ENCODE measurements around the gene GBX1. TPM values are rescaled to one million over a fixed set of nuclear protein-coding genes. Genes with fewer than 3 reads are reported as not detected.

Gene GBX1
- total and polyA plus RNA-seq, 2 donors (not counting 3 experiments of a cell fraction or from before 2014, with no cell fraction given): not detected

DNA sequence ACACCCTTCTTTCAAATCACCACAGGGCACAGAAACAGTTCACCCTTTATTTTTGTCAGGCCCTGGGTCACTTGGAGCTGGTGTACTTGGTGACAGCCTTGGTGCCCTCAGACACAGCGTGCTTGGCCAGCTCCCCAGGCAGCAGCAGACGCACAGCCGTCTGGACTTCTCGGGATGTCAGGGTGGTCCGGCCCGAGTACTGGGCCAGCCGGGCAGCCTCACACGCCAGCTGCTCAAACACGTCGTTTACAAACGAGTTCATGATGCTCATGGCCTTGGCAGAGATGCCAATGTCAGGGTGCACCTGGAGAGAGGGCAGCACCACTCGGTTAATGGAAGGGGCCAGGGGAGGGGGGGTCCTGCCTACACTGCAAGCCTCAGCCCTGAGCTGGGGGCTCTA, 40.3 kb upstream of the GBX1 start:
- no peaks in the 10 kb centered on the region for H3K4me1 ChIP-seq (ENCODE audit: control insufficient read depth, extremely low read depth, insufficient read depth, low read length)
- dilution Hi-C loops (cut with MboI; ENCODE audit: extremely low pct_ligation_motif_present, low sequenced_read_pairs) (no loop called here), intact Hi-C loops (cut with micrococcal nuclease) (no loop called here)
- H3K79me2 ChIP-seq (ENCODE audit: control insufficient read depth, insufficient read depth, low read length): no peaks in the 10 kb centered on the region
- H3K9ac ChIP-seq (replicated peaks; ENCODE audit: extremely low read depth, insufficient read depth, low read length): no peak overlapping the region
- POLR2A ChIA-PET: interaction anchor here (2.5 kb wide), 1 partner anchor 19 kb away, joined by 5 read pairs; the partner anchor contains the start of gene ABCF2
- DNase-seq (ENCODE audit: low read depth, low spot score) (no peak), FAIRE-seq (no peak)
- peaks cover 2 to 7% of the 10 kb centered on the region in 2 experiments for H3K27me3 ChIP-seq (ENCODE audit: control insufficient read depth in 2 of 2, insufficient read depth in 2 of 2, low read length in 2 of 2)
- no peaks in the 10 kb centered on the region for H4K20me1 ChIP-seq (replicated peaks; ENCODE audit: control insufficient read depth, extremely low read depth, insufficient read depth, low read length)
- H3K4me3 ChIP-seq (replicated peaks in 1 of 3; ENCODE audit: insufficient read depth in 1 of 3, low read depth in 1 of 3, low read length in 3 of 3): no peak overlapping the region
- no peaks in the 10 kb centered on the region for H3K9me3 ChIP-seq (replicated peaks; ENCODE audit: control insufficient read depth, insufficient read depth, low read length)
- H3K36me3 ChIP-seq (ENCODE audit: control insufficient read depth in 2 of 2, extremely low read depth in 1 of 2, insufficient read depth in 2 of 2, low read length in 2 of 2): no peaks in the 10 kb centered on the region
- no TSS peak for BruUV-seq (replicated peaks)
- CTCF ChIA-PET: no interaction called here
- TF ChIP-seq JUN (IDR thresholded peaks at IDR 0.05; ENCODE audit: borderline replicate concordance, insufficient read depth, insufficient read length, low read depth) (no peak), FOS (IDR thresholded peaks at IDR 0.05; ENCODE audit: borderline replicate concordance, insufficient read depth, low read length) (no peak), CTCF (IDR thresholded peaks at IDR 0.05; ENCODE audit: extremely low read depth in 1 of 2, insufficient read depth in 1 of 2, low read depth in 1 of 2, low read length in 2 of 2) (no peak), MAX (IDR thresholded peaks at IDR 0.05; ENCODE audit: insufficient read depth, insufficient read length) (no peak), POLR2A (IDR thresholded peaks at IDR 0.05; ENCODE audit: low read depth, low read length) (no peak), GATA2 (IDR thresholded peaks at IDR 0.05; ENCODE audit: insufficient read depth, insufficient read length, low read depth, low read length) (no peak), POLR2AphosphoS5 (IDR thresholded peaks at IDR 0.05; ENCODE audit: insufficient read depth, low read depth, low read length) (no peak), EZH2 (IDR thresholded peaks at IDR 0.05; ENCODE audit: borderline replicate concordance, low read depth, low read length, severe bottlenecking) (no peak), MYC (IDR thresholded peaks at IDR 0.05; ENCODE audit: low read depth, low read length) (no peak)
- no peak overlapping the region for H3K27ac ChIP-seq (ENCODE audit: insufficient read depth, low read depth, low read length)
- H2AFZ ChIP-seq (ENCODE audit: low read depth, low read length): no peak overlapping the region
- no peaks in the 10 kb centered on the region for H3K9me1 ChIP-seq (replicated peaks; ENCODE audit: control insufficient read depth, extremely low read depth, insufficient read depth, low read length)
- H3K4me2 ChIP-seq (ENCODE audit: insufficient read depth, low read length): no peak overlapping the region

All from endothelial cell of umbilical vein (primary cell).